ENCODE results near the gene SCYL3. TPM values are rescaled to one million over a fixed set of nuclear protein-coding genes. Genes with fewer than 3 reads are reported as not detected.

Gene SCYL3
- total RNA-seq, 1 experiment from 2014 or later, result 7.6 TPM

DNA sequence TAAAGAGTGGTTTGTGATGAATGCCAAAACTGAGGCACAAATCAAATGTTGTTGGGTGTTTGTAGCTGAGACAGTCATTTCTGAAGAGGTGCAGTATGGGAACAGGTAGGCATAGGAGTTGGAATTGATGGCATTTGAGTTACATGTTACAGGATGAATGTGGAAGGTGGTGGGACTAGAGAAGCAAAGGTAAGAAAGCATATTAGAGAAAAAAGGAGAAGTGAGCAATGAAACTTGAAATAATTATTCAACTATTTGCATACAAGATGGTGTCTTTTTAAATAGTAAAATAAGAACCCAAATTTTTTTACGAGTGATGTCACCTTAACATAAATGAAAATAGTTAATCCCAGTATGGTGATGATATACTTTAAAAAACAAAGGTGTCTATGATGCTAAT is 58.8 kb downstream of the SCYL3 start:
- no peak overlapping the region for H2AFZ ChIP-seq (ENCODE audit: low read depth, low read length, poor library complexity, severe bottlenecking)
- CTCF ChIA-PET, result no interaction called here
- no peak overlapping the region for H3K27ac ChIP-seq (ENCODE audit: low read depth, low read length)
- H3K9me3 ChIP-seq (ENCODE audit: control insufficient read depth in 1 of 2, insufficient read depth in 1 of 2, low read depth in 1 of 2, low read length in 2 of 2), result no peaks in the 10 kb centered on the region
- H3K9ac ChIP-seq (ENCODE audit: low read length), result no peak overlapping the region
- DNase-seq (ENCODE audit: low read depth, low spot score) (no peak), ATAC-seq (no peak)
- RAD21 ChIA-PET (ENCODE audit: low non-redundant PET in 1 of 2, low total read pairs in 2 of 2, uncharacterized antibody in 2 of 2, unreplicated experiment in 2 of 2), result no interaction called here
- H3K27me3 ChIP-seq (ENCODE audit: insufficient read depth, low read length), result no peaks in the 10 kb centered on the region
- no TSS peak for BruUV-seq (replicated peaks)
- no peaks in the 10 kb centered on the region for H3K4me1 ChIP-seq (ENCODE audit: control insufficient read depth in 1 of 2, insufficient read depth in 2 of 2, low read length in 2 of 2)
- no peak overlapping the region for H3K4me2 ChIP-seq (ENCODE audit: low read length)
- POLR2A ChIA-PET, result no interaction called here
- H4K20me1 ChIP-seq (ENCODE audit: insufficient read depth), result no peaks in the 10 kb centered on the region
- no peaks in the 10 kb centered on the region; the same call in 1 of the 2 replicates for H3K79me2 ChIP-seq (ENCODE audit: insufficient read depth, low read length)
- H3K4me3 ChIP-seq (replicated peaks in 1 of 2; ENCODE audit: low read depth in 1 of 2, low read length in 2 of 2), result no peak overlapping the region
- peaks cover 5 to 14% of the 10 kb centered on the region in 2 experiments; a peak in 3 of 4 replicates for H3K36me3 ChIP-seq (ENCODE audit: control insufficient read depth in 1 of 2, insufficient read depth in 2 of 2, low read length in 2 of 2)
- intact Hi-C loops (cut with micrococcal nuclease), result no loop called here
- no peak for TF ChIP-seq ZNF274 (IDR thresholded peaks at IDR 0.05; ENCODE audit: low read depth, low read length)
- TF ChIP-seq ZFX (IDR thresholded peaks at IDR 0.05), result no peak
- no peak for TF ChIP-seq POLR2AphosphoS5 (IDR thresholded peaks at IDR 0.05; ENCODE audit: low read depth, low read length)
- TF ChIP-seq, protein P1, sequence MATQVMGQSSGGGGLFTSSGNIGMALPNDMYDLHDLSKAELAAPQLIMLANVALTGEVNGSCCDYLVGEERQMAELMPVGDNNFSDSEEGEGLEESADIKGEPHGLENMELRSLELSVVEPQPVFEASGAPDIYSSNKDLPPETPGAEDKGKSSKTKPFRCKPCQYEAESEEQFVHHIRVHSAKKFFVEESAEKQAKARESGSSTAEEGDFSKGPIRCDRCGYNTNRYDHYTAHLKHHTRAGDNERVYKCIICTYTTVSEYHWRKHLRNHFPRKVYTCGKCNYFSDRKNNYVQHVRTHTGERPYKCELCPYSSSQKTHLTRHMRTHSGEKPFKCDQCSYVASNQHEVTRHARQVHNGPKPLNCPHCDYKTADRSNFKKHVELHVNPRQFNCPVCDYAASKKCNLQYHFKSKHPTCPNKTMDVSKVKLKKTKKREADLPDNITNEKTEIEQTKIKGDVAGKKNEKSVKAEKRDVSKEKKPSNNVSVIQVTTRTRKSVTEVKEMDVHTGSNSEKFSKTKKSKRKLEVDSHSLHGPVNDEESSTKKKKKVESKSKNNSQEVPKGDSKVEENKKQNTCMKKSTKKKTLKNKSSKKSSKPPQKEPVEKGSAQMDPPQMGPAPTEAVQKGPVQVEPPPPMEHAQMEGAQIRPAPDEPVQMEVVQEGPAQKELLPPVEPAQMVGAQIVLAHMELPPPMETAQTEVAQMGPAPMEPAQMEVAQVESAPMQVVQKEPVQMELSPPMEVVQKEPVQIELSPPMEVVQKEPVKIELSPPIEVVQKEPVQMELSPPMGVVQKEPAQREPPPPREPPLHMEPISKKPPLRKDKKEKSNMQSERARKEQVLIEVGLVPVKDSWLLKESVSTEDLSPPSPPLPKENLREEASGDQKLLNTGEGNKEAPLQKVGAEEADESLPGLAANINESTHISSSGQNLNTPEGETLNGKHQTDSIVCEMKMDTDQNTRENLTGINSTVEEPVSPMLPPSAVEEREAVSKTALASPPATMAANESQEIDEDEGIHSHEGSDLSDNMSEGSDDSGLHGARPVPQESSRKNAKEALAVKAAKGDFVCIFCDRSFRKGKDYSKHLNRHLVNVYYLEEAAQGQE (IDR thresholded peaks at IDR 0.05; ENCODE audit: low read depth), result no peak
- TF ChIP-seq SP1 (IDR thresholded peaks at IDR 0.05; ENCODE audit: low read depth), result no peak
- TF ChIP-seq, protein P2, sequence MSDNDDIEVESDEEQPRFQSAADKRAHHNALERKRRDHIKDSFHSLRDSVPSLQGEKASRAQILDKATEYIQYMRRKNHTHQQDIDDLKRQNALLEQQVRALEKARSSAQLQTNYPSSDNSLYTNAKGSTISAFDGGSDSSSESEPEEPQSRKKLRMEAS (IDR thresholded peaks at IDR 0.05), result no peak
- no peak for TF ChIP-seq JUND (IDR thresholded peaks at IDR 0.05)
- no peak for TF ChIP-seq FOSL1 (IDR thresholded peaks at IDR 0.05; ENCODE audit: low read depth)
- no peak for TF ChIP-seq CEBPB (IDR thresholded peaks at IDR 0.05; ENCODE audit: low read depth)
- TF ChIP-seq, protein P3, sequence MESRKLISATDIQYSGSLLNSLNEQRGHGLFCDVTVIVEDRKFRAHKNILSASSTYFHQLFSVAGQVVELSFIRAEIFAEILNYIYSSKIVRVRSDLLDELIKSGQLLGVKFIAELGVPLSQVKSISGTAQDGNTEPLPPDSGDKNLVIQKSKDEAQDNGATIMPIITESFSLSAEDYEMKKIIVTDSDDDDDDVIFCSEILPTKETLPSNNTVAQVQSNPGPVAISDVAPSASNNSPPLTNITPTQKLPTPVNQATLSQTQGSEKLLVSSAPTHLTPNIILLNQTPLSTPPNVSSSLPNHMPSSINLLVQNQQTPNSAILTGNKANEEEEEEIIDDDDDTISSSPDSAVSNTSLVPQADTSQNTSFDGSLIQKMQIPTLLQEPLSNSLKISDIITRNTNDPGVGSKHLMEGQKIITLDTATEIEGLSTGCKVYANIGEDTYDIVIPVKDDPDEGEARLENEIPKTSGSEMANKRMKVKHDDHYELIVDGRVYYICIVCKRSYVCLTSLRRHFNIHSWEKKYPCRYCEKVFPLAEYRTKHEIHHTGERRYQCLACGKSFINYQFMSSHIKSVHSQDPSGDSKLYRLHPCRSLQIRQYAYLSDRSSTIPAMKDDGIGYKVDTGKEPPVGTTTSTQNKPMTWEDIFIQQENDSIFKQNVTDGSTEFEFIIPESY (IDR thresholded peaks at IDR 0.05; ENCODE audit: extremely low read depth, insufficient replicate concordance, low read length), result no peak
- TF ChIP-seq, protein P4, sequence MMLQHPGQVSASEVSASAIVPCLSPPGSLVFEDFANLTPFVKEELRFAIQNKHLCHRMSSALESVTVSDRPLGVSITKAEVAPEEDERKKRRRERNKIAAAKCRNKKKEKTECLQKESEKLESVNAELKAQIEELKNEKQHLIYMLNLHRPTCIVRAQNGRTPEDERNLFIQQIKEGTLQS (IDR thresholded peaks at IDR 0.05), result no peak
- TF ChIP-seq RAD21 (IDR thresholded peaks at IDR 0.05; ENCODE audit: low read depth), result no peak
- no peak for TF ChIP-seq YY1 (IDR thresholded peaks at IDR 0.05; ENCODE audit: extremely low read depth, insufficient replicate concordance, low read depth, low read length)
- TF ChIP-seq TCF7L2 (IDR thresholded peaks at IDR 0.05; ENCODE audit: borderline replicate concordance, extremely low read depth, insufficient read depth, insufficient read length), result no peak
- TF ChIP-seq SRF (IDR thresholded peaks at IDR 0.05; ENCODE audit: low read depth), result no peak
- no peak for TF ChIP-seq POLR2A (IDR thresholded peaks at IDR 0.05; ENCODE audit: borderline replicate concordance, extremely low read depth, insufficient read depth, insufficient read length)
- H3K9me2 ChIP-seq (ENCODE audit: insufficient read depth), result no peaks in the 10 kb centered on the region
